GM19328 (cell line): ENCODE measurements around the gene OR5L2.
"Not testable (repeated sequence)": the region's sequence is repeated elsewhere in the genome, so short reads cannot be mapped to it uniquely, and the experiment has no call there.

ENCODE experiments used
- ATAC-seq: cut with Tn5 transposase; IDR thresholded peaks from one replicate; pipeline ENCODE4 v1.9.1; 2021; ENCODE audit warnings: mild to moderate bottlenecking, moderate library complexity; ENCODE audit not compliant: unreplicated experiment

Gene OR5L2

DNA sequence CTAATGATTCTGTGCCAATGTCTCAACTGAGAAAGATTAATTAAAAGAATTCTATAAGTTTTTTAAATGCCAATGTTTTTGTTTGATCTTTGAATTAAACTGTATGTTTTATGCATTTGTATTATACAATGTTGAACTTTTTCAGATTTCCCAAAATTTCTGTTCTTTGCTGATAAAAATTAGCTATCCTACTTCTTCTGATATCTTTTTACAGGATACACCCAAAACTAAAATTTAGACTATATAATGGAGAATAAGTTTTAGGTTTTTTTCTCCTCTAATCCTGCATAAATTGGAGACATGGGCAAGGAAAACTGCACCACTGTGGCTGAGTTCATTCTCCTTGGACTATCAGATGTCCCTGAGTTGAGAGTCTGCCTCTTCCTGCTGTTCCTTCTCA, at the start of gene OR5L2:
Gene OR5L2, plus strand, starts transcription at position 301 of the 400 bp plus-strand sequence. Its CDS starts 0 bp downstream, at position 301.
- ATAC-seq = no peak

DNA sequence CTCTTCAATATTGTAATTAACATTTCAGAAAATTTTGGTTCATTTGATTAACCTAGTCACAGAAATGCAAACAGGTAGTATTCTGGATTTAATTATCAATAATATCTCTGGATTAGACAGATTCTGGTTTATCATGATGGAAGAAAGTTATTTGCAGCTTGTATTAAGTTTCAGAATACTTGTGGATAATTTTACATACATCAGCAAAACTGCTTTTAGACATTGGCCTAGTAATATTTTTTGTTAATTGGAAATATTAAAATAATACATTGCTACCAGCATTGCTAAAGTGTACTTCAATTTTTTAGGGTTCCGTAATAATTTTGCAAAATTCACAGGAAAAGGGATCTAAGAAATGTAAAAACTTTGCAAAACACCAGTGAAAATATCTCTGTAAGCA, 35.4 kb upstream of the OR5L2 start:
- ATAC-seq = no peak

DNA sequence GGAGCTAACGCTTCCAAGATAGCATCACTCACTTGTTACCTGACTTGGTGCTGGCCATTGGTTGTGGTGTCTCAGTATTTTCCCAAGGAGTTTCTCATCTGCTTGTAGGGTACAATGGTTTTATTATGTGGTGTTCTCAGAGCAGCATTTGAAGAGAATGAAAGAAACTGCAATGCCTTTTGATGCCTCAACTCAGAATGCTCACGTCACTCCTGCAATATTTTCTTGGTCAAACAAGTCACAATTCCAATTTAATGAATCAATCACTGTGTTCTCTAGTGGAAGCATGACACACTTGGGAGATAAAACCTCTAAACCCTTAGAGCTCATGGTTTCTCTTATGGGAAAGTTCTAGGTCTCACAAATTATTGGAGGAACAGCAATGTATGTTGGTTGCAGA, 33.7 kb upstream of the OR5L2 start:
- ATAC-seq = no peak

DNA sequence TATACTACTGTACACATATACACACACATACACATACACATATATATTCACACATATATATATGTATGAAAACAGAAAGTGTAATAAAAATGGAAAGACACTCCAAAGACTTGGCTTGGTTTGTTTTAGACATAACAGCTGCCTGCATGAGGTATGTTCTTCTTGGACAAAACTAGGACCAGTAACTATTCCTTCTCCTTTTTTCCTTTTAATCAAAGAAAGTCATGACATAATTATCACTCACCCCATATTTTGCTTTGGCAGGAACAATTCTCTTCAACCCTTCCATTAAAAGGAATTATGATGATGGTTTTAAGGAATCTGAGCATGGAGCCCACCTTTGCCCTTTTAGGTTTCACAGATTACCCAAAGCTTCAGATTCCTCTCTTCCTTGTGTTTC, 31.8 kb upstream of the OR5L2 start, which contains the start of gene OR5D14:
Gene OR5D14, plus strand, starts transcription at position 301 of the 400 bp plus-strand sequence. Its CDS starts 0 bp downstream, at position 301.
- no peak for ATAC-seq

DNA sequence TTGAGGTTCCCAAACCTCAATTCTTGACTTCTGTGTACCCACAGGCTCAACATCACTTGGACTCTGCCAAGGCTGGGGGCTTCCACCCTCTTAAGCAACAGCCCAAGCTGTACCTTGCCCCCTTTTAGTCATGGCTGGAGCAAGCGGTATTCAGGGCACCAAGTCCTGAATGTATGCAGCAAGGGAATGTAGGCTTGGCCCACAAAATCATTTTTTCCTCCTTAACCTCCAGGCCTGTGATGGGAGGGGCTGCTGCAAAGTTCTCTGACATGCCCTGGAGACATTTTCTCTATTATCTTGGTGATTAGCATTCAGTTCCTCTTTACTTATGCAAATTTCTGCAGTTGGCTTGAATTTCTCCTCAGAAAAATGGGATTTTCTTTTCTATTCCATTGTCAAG, 20.8 kb upstream of the OR5L2 start:
- no peak for ATAC-seq

DNA sequence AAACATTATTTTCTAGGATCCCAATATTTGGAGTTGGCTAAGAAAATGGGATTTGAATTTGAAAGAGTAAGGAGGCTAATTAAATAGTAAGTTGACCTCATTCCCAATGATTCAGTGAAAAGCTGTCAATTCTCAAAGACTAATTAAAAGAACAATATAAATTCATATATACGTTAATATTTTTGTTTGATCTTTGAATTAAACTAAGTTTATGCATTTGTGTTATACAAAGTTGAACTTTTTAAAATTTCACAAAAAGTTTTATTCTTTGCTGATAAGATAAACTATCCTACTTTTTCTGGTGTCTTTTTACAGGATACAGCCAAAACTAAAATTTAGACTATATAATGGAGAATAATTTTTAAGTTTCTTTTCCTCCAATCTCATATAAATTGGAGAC, 16.0 kb upstream of the OR5L2 start, which contains the start of gene OR5L1:
Gene OR5L1, plus strand, starts transcription at position 301 of the 400 bp plus-strand sequence. CDS start 100 bp downstream, outside the sequence.
- no peak for ATAC-seq

DNA sequence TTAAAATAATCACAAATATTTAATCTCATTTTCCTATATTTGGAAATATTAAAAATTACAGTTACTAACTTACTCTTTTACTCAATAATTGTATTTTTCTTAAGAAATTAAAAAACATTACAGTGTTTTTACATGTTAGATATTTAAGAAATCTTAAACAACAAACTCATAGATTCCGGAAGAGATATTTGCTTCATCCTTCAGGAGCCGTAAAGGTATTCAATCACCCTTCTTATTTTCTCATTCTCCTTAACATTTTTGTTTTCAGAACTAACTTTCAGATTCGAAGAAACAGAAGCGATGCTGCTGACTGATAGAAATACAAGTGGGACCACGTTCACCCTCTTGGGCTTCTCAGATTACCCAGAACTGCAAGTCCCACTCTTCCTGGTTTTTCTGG, 7.7 kb upstream of the OR5L2 start, which contains the start of gene OR5D18:
Gene OR5D18, plus strand, starts transcription at position 301 of the 400 bp plus-strand sequence. Its CDS starts 0 bp downstream, at position 301.
- no peak for ATAC-seq

DNA sequence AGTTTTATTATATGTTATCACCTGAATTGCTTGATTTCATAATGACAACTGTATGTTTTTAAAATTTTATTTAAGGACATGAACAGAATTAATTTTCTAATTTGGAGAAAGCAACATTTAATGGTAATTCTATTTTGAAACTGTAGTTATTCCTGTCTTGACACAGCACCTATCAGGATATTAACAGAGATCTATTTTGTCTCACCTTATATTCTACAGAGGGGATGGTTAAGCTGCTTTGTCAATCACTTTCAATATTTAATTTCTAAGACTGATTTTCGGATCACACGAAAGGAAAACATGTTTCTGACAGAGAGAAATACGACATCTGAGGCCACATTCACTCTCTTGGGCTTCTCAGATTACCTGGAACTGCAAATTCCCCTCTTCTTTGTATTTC, 11.4 kb downstream of the OR5L2 start, which contains the start of gene OR5D16:
Gene OR5D16, plus strand, starts transcription at position 301 of the 400 bp plus-strand sequence. Its CDS starts 0 bp downstream, at position 301.
- ATAC-seq = no peak

DNA sequence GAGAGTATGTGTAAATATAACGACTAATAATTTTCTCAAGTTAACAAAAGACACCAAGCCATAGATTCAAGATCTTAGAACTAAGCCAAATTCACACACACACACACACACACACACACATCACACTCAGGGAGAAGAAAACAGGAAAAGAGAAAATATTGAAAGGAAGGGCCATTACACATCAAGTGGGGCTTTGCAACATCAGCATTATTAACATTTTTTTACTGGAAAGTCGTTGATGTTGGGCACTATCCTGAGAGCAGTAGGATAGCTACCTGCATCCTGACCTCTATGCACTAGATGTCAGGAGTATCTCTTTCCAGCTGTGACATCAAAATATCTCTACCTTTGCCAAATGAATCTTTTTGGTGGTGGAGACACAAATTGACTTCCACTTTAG, 20.4 kb downstream of the OR5L2 start:
- no peak for ATAC-seq

DNA sequence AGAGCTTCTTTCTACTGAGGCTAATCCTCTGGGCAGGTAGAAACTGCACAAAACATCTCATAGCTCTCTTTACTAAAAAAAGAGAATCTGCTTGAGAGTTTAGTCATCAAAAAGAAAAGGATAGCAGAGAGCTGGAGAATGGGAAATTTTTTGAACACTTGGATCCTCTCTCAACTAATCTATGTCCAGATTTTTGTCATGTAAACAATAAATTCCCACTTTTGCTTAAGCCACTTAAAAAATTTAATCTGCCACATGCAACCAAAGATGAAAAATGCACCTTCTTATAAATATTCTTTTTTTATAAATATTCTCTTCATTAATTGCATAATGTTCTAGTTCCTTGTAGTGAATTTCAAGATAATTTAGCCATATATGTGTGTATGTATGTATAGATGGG, 22.0 kb downstream of the OR5L2 start:
- no peak for ATAC-seq

DNA sequence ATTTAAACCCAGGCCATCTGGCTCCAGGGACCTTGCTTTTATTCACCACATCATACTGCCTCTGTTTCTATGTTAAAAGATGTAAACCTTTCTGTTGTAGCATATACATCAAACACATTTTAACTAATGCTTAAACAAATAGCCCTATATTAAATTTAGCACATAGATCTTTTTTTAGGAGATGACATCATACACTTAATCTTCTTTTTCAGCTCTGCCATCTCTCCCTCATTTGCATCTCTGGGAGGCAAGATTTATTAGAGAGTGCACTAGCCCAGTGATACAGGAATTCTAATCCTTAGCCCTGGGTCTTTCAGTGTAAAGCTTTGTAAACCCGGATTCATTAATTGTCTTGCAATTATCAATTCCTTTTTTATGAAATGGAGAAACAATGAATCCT, 25.1 kb downstream of the OR5L2 start:
- no peak for ATAC-seq

DNA sequence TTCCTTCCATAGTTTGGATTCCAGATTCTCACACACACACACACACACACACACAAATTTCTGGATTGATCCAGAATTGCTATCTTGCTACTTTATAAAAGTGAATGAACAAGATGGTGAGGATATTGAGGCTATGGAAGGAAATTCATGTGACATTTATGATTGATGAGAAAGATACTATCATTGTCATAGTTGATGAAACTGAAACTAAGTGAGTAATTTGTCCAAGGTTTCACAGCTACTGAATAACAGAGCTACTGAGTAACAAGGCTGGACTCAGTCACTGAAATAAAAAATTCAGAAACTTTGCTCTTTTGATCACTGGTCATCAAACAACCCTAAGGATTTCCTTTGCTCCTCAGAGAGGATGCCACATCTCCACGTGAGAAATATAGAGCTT, 27.7 kb downstream of the OR5L2 start:
- ATAC-seq = no peak

DNA sequence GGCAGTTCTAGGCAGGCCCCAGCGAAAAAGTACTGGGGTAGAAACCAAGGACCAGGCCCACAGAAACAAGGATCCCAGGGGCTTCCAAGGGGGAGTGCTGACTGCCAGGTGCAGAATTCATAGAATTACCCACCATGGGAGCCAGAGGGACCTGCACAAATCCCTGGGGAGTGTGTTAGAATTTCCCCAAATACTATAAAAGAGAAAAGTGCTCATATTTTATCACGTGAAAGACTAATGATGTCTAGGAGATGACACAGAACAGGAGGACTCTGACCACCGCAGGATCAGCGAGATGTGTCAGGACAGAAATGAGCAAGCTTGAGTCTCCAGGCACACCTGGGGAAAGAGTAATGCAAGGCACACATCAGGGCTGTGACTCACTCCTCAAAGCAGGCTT, 40.3 kb downstream of the OR5L2 start:
- not testable (repeated sequence) for ATAC-seq

DNA sequence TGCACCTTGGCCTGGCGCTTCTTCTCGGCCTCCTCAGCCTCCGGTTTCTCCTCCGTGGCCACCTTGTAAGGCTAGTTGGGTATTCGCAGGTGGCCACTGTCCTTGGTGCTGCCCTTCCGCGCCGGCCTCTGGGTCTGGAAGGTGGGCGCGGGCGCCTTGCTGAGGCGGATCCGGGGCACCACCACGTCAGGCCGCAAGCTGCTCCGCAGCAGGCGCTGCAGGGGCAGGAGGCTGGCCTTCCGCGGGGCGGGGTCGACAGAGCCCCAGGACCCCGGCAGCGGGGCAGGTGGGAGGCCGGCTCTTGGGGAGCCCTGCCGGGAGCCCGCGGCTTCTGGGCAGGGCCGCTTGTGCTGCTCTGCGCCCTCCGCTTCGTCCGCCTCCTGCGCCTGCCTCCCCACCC, 45.7 kb downstream of the OR5L2 start:
- ATAC-seq = not testable (repeated sequence)

DNA sequence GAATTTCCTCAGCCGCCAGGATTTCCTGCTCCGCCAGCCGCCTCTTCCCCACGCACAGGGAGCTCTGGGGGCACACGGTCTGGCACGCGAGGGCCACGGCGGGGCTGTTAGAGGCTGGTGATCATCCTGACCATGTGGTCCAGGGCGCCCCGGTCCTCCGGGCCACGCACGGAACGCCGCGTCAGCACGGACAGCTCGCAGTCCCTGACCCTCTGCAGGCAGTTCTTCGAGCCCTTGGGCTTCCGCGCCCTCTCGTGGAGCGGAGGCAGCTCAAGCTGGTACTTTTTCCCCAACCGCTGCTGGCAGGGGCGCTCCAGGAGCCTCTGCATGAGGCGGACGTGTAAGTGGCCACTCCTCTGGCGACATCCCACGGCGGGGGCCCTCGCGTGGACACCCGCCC, 46.1 kb downstream of the OR5L2 start:
- not testable (repeated sequence) for ATAC-seq
